PC-9 (cell line): ENCODE data around the gene HOXA4. TPM values are rescaled to one million over a fixed set of nuclear protein-coding genes. Genes with fewer than 3 reads are reported as not detected.

ENCODE experiments used
- BruUV-seq: library from RNA; stranded (reverse); fragments of 400-500 nt; replicated peaks from 2 replicates; lab custom pipeline; 2021; lab: Mats Ljungman, UMichigan
- CTCF ChIA-PET: fragments of 300-600 bp; sonication (Branson Sonifier 250); formaldehyde crosslinking; loops from one replicate; lab custom pipeline; 2022; ENCODE audit warnings: antibody characterized with exemption; lab: Charles Lee
- POLR2A ChIA-PET: fragments of 300-600 bp; sonication (Branson Sonifier 250); formaldehyde crosslinking; loops from one replicate; lab custom pipeline; 2022; ENCODE audit warnings: antibody characterized with exemption; ENCODE audit not compliant: unreplicated experiment; lab: Charles Lee
- DNase-seq, 2 experiments: peaks; one replicate each; pipeline versions ENCODE4 v3.0.0 to v3.0.0-alpha.2; 2015 to 2022; ENCODE audit warnings: mixed read lengths in 1 of 2
- H2AFZ ChIP-seq: fragments of 200-600 bp; sonication (generic); 2 replicates; pipeline ENCODE4 v1.8.1; 2017; ENCODE audit warnings: antibody characterized with exemption
- H3F3A ChIP-seq: fragments of 200-600 bp; sonication (generic); 2 replicates; pipeline ENCODE4 v1.8.1; 2017; ENCODE audit warnings: antibody characterized with exemption, mild to moderate bottlenecking, low read depth; ENCODE audit not compliant: insufficient read depth
- H3K27ac ChIP-seq: fragments of 200-600 bp; sonication (generic); 2 replicates; pipeline ENCODE4 v1.6.1; 2016; ENCODE audit warnings: mixed run types
- H3K27me3 ChIP-seq: fragments of 200-600 bp; sonication (generic); 2 replicates; pipeline ENCODE4 v1.6.1; 2016; ENCODE audit warnings: low read depth, mixed run types; ENCODE audit not compliant: insufficient read depth
- H3K36me3 ChIP-seq: fragments of 200-600 bp; sonication (generic); 2 replicates; pipeline ENCODE4 v1.6.1; 2016; ENCODE audit warnings: low read depth, mixed run types
- H3K4me1 ChIP-seq: fragments of 200-600 bp; sonication (generic); replicated peaks from 2 replicates; pipeline ENCODE4 v1.6.1; 2016; ENCODE audit warnings: mixed run types; ENCODE audit not compliant: insufficient read depth
- H3K4me2 ChIP-seq: fragments of 200-600 bp; sonication (generic); 2 replicates; pipeline ENCODE4 v1.6.1; 2017; ENCODE audit warnings: mixed run types
- H3K4me3 ChIP-seq: fragments of 200-600 bp; sonication (generic); 2 replicates; pipeline ENCODE4 v1.6.1; 2016; ENCODE audit warnings: mixed run types
- H3K79me2 ChIP-seq: fragments of 200-600 bp; sonication (generic); 2 replicates; pipeline ENCODE4 v1.6.1; 2017; ENCODE audit warnings: low read depth, mixed run types
- H3K9me2 ChIP-seq: fragments of 200-600 bp; sonication (generic); 2 replicates; pipeline ENCODE4 v1.8.1; 2017; ENCODE audit warnings: mild to moderate bottlenecking; ENCODE audit not compliant: insufficient read depth
- H3K9me3 ChIP-seq: fragments of 200-600 bp; sonication (generic); 2 replicates; pipeline ENCODE4 v1.8.1; 2016; ENCODE audit warnings: low read depth; ENCODE audit not compliant: insufficient read depth
- H4K20me1 ChIP-seq: fragments of 200-600 bp; sonication (generic); 2 replicates; pipeline ENCODE4 v1.8.1; 2017; ENCODE audit not compliant: insufficient read depth
- CTCF ChIP-seq: fragments of 200-600 bp; sonication (generic); conservative IDR thresholded peaks from 2 replicates; pipeline ENCODE4 v1.6.1; 2017; ENCODE audit warnings: mixed run types, antibody characterized with exemption, mild to moderate bottlenecking, moderate library complexity
- EZH2 ChIP-seq: fragments of 200-600 bp; sonication (generic); IDR thresholded peaks from 2 replicates; pipeline ENCODE4 v1.8.0; 2017; ENCODE audit warnings: antibody characterized with exemption, low read depth
- intact Hi-C: fragments of 100-400 bp; cut with micrococcal nuclease; formaldehyde crosslinking; loops from one replicate; pipeline ENCODE4 v1.10.0; 2022; ENCODE audit not compliant: unreplicated experiment
- total RNA-seq: library from RNA; stranded (reverse); gene quantifications from 2 replicates; pipeline ENCODE4 v1.2.3, GENCODE V29; 2021

HOXA4 gene
- total RNA-seq, 1 experiment from 2014 or later, result not detected

- BruUV-seq, result no TSS peak
- peaks cover 11% of the 10 kb centered on the region for H3K4me1 ChIP-seq
- no peaks in the 10 kb centered on the region for H3K27me3 ChIP-seq
- TF ChIP-seq CTCF, result no peak
- H4K20me1 ChIP-seq, result no peaks in the 10 kb centered on the region
- intact Hi-C loops, result no loop called here
- H3K4me2 ChIP-seq, result no peak overlapping the region
- no peaks in the 10 kb centered on the region for H3K9me3 ChIP-seq
- no peak for DNase-seq
- no peaks in the 10 kb centered on the region for H3K9me2 ChIP-seq
- H2AFZ ChIP-seq, result no peak overlapping the region
- H3K4me3 ChIP-seq, result no peak overlapping the region
- POLR2A ChIA-PET, result no interaction called here
- no peaks in the 10 kb centered on the region for H3K36me3 ChIP-seq
- no peaks in the 10 kb centered on the region; the same call in 1 of the 2 replicates for H3F3A ChIP-seq
- CTCF ChIA-PET, result no interaction called here
- no peak overlapping the region for H3K27ac ChIP-seq
- no peaks in the 10 kb centered on the region for H3K79me2 ChIP-seq
These were observed 10.8 kb upstream of the HOXA4 start for GRCh38 chr7:27141137-27141922.

DNA sequence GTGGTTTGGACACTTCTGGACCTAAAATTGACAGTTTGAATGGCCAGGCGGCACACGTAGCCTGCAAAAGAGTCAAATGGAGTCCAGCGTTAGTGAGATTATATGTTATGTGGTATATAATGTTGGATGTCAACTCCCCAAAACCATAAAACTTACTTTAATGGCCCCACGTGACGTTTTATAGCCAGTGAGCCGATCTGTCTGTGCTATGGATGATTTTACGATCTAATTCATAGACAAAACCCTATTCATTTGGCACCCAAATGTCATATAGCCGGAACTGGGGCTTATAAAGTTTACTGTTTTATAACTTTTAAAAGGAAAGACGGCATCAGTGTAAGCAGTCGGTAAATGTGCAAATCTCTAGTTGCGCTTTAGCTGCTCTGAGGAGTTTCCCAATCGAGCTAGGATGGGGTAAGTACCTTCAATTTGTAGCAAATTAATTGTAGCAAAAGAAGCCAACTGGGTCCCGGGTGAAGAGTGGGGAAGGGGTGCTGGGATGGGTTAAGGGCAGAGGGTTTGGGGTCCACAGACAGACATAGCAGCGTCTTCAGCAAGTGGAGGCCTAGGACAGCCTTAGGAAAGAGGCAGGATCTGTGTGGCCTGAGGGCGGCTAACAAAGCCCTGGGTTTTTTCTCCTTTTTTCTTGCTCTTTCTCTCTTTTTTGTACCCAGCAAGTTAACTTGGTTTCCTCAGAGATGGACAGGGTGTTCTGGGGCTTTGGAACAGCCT is 9.7 kb upstream of the HOXA4 start:
- Histone ChIP-seq H3K9me2 (no peaks in the 10 kb centered on the region), H3F3A (peaks cover 10% of the 10 kb centered on the region), H3K9me3 (no peaks in the 10 kb centered on the region), H4K20me1 (no peaks in the 10 kb centered on the region), H3K4me1 (peaks cover 21% of the 10 kb centered on the region), H3K36me3 (no peaks in the 10 kb centered on the region), H2AFZ (no peak overlapping the region), H3K27ac (no peak overlapping the region), H3K4me3 (no peak overlapping the region), H3K79me2 (no peaks in the 10 kb centered on the region), H3K27me3 (no peaks in the 10 kb centered on the region), H3K4me2 (no peak overlapping the region)
- BruUV-seq, result no TSS peak
- CTCF ChIA-PET, result no interaction called here
- TF ChIP-seq CTCF, result no peak
- TF ChIP-seq EZH2, result no peak
- DNase-seq, result no peak
- POLR2A ChIA-PET, result no interaction called here
- intact Hi-C loops, result no loop called here

DNA sequence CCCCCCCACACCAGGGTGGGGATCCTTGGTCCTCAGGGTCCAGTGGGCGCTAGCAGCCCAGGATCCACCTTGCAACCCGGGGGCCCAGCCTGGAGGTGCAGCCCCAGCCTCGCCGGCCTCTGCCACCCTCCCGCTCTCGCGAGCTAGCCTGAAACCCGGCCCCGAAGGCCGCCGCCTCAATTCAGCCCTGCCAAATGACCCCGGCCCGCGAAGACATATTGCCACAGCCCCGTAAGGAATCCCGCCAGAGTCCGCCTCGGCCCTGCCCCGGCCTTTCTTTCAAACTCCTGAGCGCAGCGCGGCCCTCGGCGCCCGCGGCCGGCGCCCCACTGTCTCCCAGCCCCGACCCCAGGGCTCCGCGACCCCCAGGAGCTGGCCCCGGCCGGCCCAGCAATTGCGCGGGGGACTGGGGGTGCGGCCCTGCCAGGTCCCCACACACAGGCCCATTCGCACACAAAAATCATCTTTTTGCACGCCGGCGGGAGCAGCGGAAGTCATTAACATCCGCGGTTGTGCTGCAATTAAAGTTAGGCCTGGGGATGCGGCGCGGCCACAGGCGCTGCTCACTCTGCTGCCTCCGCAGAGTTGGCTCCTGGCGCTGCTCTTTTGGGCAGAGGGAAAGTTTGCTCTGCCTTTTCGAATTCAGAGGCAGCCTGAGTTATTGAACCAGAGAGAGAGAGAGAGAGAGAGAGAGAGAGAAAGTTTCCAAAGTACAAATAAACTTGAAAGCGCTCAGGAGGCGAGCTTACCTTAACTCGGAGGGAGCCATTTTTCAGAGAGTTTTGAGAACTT is 9.0 kb upstream of the HOXA4 start:
- H3K79me2 ChIP-seq, result no peaks in the 10 kb centered on the region
- TF ChIP-seq CTCF (no peak), EZH2 (no peak)
- BruUV-seq, result no TSS peak
- no peaks in the 10 kb centered on the region for H3K9me2 ChIP-seq
- H3K4me1 ChIP-seq, result peaks cover 29% of the 10 kb centered on the region
- no peaks in the 10 kb centered on the region for H3K9me3 ChIP-seq
- DNase-seq, result no peak
- peaks cover 17% of the 10 kb centered on the region for H3F3A ChIP-seq
- intact Hi-C loops, result no loop called here
- no peaks in the 10 kb centered on the region for H4K20me1 ChIP-seq
- no peaks in the 10 kb centered on the region for H3K27me3 ChIP-seq
- ChIA-PET POLR2A (no interaction called here), CTCF (no interaction called here)
- H2AFZ ChIP-seq, result no peak overlapping the region
- no peak overlapping the region for H3K27ac ChIP-seq
- H3K4me3 ChIP-seq, result no peak overlapping the region
- no peak overlapping the region for H3K4me2 ChIP-seq
- H3K36me3 ChIP-seq, result no peaks in the 10 kb centered on the region
